ENCODE measurements around the gene GJA3. TPM values are rescaled to one million over a fixed set of nuclear protein-coding genes. Genes with fewer than 3 reads are reported as not detected.

GJA3 gene
- total and polyA plus RNA-seq, 10 of the 15 experiments (the other 5 are each of a cell fraction or from before 2014, with no cell fraction given) = 0.03 to 0.11 (median 0.04) TPM; not detected in 5

- H3K4me3 ChIP-seq = no peak overlapping the region
- no peaks in the 10 kb centered on the region for H3K27me3 ChIP-seq (replicated peaks in 1 of 2; ENCODE audit: control insufficient read depth in 2 of 2, insufficient read depth in 2 of 2, low read length in 1 of 2)
- H3K36me3 ChIP-seq (ENCODE audit: control insufficient read depth in 2 of 2, insufficient read depth in 2 of 2, low read length in 1 of 2) = no peaks in the 10 kb centered on the region
- no peak overlapping the region for H2AFZ ChIP-seq (ENCODE audit: control insufficient read depth, low read depth, low read length)
- H4K20me1 ChIP-seq (ENCODE audit: control insufficient read depth, insufficient read depth) = no peaks in the 10 kb centered on the region
- no peaks in the 10 kb centered on the region for H3K9me3 ChIP-seq (replicated peaks; ENCODE audit: control insufficient read depth, insufficient read depth, low read length)
- TF ChIP-seq NFXL1 (IDR thresholded peaks at IDR 0.05; ENCODE audit: borderline replicate concordance) (no peak), IRF5 (IDR thresholded peaks at IDR 0.05; ENCODE audit: borderline replicate concordance) (no peak), HCFC1 (IDR thresholded peaks at IDR 0.05; ENCODE audit: low read length) (no peak), E2F8 (IDR thresholded peaks at IDR 0.05; ENCODE audit: low read depth, partially characterized antibody) (no peak)
- H3K27ac ChIP-seq (ENCODE audit: control insufficient read depth, insufficient read depth) = no peak overlapping the region
- DNase-seq (ENCODE audit: low read depth, low spot score) (no peak), FAIRE-seq (no peak), ATAC-seq (no peak)
- no peak overlapping the region for H3K9ac ChIP-seq (ENCODE audit: control insufficient read depth, insufficient read depth, low read length)
- POLR2A ChIA-PET = no interaction called here
- intact Hi-C loops (cut with micrococcal nuclease; ENCODE audit: unreplicated experiment) = no loop called here
- RAD21 ChIA-PET (ENCODE audit: unreplicated experiment) = no interaction called here
- CTCF ChIA-PET = no interaction called here
- 15% methylated on average over 3 of the region's 6 CpGs for WGBS (ENCODE audit: insufficient coverage, insufficient replicate concordance, low lambda C conversion rate, missing lambda C conversion rate)
- SMC1A ChIA-PET (ENCODE audit: uncharacterized antibody, unreplicated experiment) = no interaction called here
- H3K4me1 ChIP-seq (ENCODE audit: control insufficient read depth, insufficient read depth, low read length) = no peaks in the 10 kb centered on the region
- H3K4me2 ChIP-seq (ENCODE audit: control insufficient read depth, insufficient read depth) = no peak overlapping the region
- in situ Hi-C loops (cut with MboI) = no loop called here
- no peaks in the 10 kb centered on the region for H3K79me2 ChIP-seq (ENCODE audit: control insufficient read depth, insufficient read depth, low read length)
- no TSS peak for BruUV-seq (replicated peaks)
Observed at GRCh38 chr13:20151016-20151415, 9.8 kb downstream of the GJA3 start.

Data from GM12878 (cell line).